ENCODE measurements around the gene CYBC1. TPM values are rescaled to one million over a fixed set of nuclear protein-coding genes. Genes with fewer than 3 reads are reported as not detected.

The CYBC1 gene
- total RNA-seq, 1 experiment from 2014 or later: 95.4 TPM

GRCh38 chr17:82418001-82418986 is 32.3 kb downstream of the CYBC1 start, which contains the start of the genes HEXD and OGFOD3 (continued):
- TF ChIP-seq REST (IDR thresholded peaks at IDR 0.05; ENCODE audit: low read depth): no peak

- no peak overlapping the region for H3K27ac ChIP-seq (ENCODE audit: low read depth, low read length)
- peaks cover 0 to 3% of the 10 kb centered on the region in 2 experiments; a peak in 1 of 4 replicates for H3K36me3 ChIP-seq (ENCODE audit: control insufficient read depth in 1 of 2, insufficient read depth in 2 of 2, low read length in 2 of 2)
- H2AFZ ChIP-seq (ENCODE audit: low read depth, low read length, poor library complexity, severe bottlenecking): no peak overlapping the region
- no peak for ATAC-seq
- no peaks in the 10 kb centered on the region; the same call in 1 of the 2 replicates for H3K79me2 ChIP-seq (ENCODE audit: insufficient read depth, low read length)
- peaks cover 6% of the 10 kb centered on the region; the same call in 1 of the 2 replicates for H4K20me1 ChIP-seq (ENCODE audit: insufficient read depth)
- H3K9me2 ChIP-seq (ENCODE audit: insufficient read depth): no peaks in the 10 kb centered on the region
- no peaks in the 10 kb centered on the region for H3K27me3 ChIP-seq (ENCODE audit: insufficient read depth, low read length)
- H3K9me3 ChIP-seq (ENCODE audit: control insufficient read depth in 1 of 2, insufficient read depth in 1 of 2, low read depth in 1 of 2, low read length in 2 of 2): no peaks in the 10 kb centered on the region
- H3K4me2 ChIP-seq (ENCODE audit: low read length): no peak overlapping the region
- no peak overlapping the region for H3K9ac ChIP-seq (ENCODE audit: low read length)
- H3K4me3 ChIP-seq (replicated peaks in 1 of 2; ENCODE audit: low read depth in 1 of 2, low read length in 2 of 2): no peak overlapping the region
- DNase-seq (ENCODE audit: low read depth, low spot score): no peak
- H3K4me1 ChIP-seq (ENCODE audit: control insufficient read depth in 1 of 2, insufficient read depth in 2 of 2, low read length in 2 of 2): peaks cover 7 to 23% of the 10 kb centered on the region in 2 experiments
- no peak for TF ChIP-seq ZFX (IDR thresholded peaks at IDR 0.05)
- TF ChIP-seq EGR1 (IDR thresholded peaks at IDR 0.05; ENCODE audit: low read depth): no peak
- peak in 2 of 3 experiments; percentile 29 to 30; a peak in 2 of 6 replicates for TF ChIP-seq CTCF (IDR thresholded peaks at IDR 0.05 in 2 of 3, conservative IDR thresholded peaks at IDR 0.05 in 1 of 3; ENCODE audit: borderline replicate concordance in 1 of 3, insufficient read depth in 1 of 3, low read depth in 2 of 3, low read length in 2 of 3)
- POLR2A ChIA-PET: no interaction called here
- RAD21 ChIA-PET (ENCODE audit: low non-redundant PET in 1 of 2, low total read pairs in 2 of 2, uncharacterized antibody in 2 of 2, unreplicated experiment in 2 of 2): interaction anchor here in 1 of 2 experiments (0.6 kb wide), 1 partner anchor 73 kb away, joined by 4 read pairs; no protein-coding TSS in a partner anchor
- CTCF ChIA-PET: no interaction called here
- intact Hi-C loops (cut with micrococcal nuclease): loop anchor here (10.0 kb wide), 2 partner anchors 138 to 382 kb away; partner anchors contain the start of genes DCXR and RAC3
- no TSS peak for BruUV-seq (replicated peaks)
Observed at GRCh38 chr17:82416771-82417170, 33.8 kb downstream of the CYBC1 start.

All from HCT116 (cell line).